GM21717 (cell line): ENCODE results near the gene EME2.

Source experiments
- ATAC-seq: cut with Tn5 transposase; IDR thresholded peaks from one replicate; pipeline ENCODE4 v1.9.1; 2021; ENCODE audit warnings: mild to moderate bottlenecking, moderate library complexity; ENCODE audit not compliant: unreplicated experiment

EME2 gene

DNA sequence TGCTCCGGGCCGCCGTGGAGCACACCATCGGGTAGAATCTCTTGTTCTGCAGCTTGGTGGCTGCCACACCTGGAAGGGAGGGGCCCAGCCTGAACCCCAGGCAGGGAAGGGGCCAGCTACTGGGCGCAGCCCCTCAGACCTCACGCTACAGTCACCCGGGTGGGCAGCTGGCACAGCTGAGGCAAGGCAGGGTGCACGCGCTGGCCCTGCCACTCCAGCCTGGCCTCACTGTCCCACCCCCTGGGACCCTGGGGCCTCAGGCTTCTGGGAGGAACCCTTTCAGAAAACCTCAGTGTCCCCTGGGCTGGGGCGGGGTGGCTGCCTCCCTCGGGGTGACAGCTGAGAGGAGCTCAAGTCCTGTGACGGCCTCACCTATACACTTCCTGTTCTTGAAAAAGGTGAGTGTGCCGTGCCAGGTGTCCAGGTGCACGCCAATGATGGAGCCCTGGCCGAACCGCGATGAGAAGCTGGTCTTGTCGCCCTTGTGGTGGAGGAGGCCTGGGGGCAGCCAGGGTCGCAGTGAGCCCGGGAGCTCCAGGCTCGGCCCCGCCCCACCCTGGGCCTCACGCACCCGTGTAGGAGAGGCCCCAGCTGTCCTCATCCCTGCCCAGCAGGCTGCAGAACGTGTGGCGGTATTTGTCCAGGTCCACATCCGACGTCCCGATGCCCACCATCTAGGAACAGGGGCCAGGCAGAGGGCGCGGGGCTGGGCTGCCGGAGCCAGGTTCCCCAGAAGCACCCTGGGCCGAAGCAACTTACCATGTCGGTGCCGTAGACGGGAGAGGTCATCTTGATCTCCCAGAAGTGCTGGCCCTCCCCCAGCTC is 5.0 kb downstream of the EME2 start:
- no peak for ATAC-seq

DNA sequence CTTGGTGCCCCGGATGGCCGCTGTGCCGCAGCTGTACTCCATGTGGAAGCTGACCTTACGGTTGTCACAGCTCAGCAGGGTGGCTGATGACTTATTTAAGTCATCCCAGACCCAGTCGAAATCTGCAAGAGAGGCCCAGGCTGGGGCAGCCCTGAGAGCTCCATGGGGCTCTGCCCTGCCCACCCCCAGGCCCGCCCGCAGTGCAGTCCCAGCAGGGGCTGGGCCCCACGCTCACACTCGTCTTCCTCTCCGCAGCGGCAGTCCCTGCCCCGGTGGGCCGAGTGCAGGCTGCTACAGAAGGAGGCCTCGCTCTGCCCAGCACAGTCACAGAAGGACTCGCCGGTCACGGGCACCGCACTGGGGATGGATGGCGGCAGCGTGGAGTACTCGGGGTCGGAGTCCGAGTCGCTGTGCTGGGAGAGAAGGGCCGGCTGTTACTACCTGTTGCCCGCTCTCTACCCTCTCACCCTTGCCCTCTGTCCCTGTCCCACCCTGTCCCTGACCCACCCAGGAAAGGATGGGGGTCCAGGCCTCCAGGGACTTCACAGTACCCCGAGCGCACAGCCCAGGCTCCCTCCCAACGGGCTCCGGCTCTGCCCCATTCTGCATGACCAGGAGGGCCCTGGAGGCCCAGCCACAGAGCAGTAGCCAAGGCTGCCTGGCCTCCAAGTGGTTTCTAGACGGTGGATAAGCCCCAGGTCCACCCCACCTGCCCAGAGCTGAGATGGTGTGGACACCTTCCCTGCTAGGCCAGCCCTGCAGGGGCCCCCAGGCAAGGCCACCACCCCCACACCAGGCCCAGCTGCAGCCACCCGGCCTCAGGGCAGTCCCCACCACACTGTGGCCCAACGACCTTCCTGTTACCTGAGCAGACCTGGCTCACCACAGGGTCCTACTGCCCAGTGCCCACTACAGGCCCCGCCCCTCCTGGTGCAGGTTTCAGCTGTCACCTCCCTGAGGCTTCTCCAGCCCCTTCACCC is 5.9 kb downstream of the EME2 start:
- ATAC-seq = no peak

DNA sequence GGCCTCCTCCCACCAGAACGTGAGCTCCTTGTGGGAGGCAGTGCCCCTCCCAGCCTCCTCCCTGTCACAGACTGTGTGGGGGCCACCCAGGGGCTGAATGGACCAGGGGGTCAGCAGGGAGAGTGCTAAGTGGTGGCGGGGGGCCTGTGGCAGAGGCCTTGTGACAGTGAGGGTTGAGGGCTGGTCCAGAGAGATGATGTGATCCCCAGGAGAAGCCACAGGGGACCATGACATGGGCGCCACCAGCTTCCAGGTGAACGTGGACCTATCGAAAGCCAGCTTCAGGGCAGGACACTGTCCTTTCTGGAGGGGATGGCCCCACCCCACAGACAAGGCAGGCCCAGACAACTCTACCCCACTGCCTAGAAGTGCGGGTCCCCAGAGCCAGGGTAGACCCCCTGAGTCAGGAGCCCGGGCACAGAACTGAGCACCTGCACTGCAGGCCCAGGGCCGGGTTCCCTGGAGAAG is 6.7 kb downstream of the EME2 start:
- ATAC-seq = no peak

DNA sequence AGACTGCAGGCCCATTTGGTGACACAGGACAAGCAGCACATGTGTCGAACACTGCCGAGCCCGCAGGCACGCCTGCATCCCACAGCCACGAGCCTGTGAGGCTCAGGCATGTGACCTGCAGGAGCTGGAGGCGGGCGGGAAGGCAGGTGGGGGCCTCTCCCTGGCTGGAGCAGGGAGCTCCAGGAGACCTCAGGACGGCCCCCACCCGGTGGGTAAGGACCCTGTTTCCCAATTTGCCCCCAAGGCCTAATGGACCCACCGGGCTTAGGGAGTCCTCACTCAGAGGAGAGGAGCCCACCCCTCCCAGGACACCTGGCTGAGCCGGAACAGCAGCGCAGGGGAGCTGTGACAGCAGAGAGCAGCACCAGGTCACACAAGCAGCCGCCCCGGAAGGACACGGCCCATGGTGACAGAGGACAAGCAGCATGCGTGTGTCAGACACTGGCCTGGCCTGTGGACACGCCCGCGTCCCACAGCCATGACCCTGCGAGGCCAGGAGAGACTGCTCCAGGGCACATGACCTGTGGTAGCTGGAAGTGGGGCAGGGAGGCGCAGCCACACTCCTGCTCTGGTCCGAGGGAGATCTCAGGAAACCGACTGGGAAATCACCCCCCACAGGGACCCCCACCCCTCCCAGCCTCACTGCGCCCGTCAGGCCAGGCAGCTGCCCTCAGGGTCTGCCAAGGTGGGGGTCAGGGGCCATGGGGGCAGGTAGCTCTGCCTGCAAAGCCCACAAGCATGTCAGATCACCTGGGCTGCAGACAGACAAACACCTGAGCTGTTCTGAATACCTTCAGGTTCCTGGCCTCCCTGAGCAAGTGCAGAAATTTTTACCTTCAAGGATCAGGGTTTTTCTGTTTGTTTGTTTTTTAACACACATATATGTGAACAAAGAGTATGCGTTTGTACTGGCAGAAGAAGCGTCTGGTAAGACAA is 7.4 kb downstream of the EME2 start:
- ATAC-seq = no peak

DNA sequence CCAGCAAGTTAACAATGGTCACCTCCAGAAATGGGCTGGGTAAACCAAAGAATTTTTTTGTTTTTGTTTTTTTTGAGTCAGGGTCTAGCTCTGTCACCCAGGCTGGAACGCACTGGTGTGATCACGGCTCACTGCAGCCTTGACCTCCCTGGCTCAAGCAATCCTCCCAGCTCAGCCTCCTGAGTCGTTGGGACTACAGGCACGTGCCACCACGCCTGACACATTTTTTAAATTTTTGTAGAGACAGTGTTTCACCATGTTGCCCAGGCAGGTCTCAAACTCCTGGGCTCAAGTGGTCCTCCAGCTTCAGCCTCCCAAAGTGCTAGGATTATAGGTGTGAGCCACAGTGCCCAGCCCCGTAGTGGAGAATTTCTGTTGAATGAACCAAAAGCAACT is 8.1 kb downstream of the EME2 start:
- ATAC-seq = no peak

DNA sequence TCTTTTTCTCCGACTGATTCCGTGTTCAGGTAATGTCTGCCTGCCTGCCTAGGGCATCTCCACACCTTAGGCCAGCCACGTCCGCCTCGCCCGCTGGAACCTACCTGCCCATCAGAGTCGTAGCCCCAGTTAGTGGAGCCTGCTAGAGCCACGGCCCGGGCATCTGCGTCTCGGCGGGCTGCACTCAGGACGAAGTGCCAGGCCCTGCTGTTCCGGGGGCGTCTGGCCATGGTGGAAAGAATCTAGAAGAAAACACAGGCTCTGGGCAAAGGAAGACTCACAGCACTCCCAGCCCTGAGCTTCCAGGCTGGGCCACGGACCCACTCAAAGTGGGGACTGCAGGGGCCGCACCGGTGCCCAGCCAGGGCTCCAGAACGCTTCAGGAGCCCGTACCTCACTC is 8.6 kb downstream of the EME2 start:
- no peak for ATAC-seq

DNA sequence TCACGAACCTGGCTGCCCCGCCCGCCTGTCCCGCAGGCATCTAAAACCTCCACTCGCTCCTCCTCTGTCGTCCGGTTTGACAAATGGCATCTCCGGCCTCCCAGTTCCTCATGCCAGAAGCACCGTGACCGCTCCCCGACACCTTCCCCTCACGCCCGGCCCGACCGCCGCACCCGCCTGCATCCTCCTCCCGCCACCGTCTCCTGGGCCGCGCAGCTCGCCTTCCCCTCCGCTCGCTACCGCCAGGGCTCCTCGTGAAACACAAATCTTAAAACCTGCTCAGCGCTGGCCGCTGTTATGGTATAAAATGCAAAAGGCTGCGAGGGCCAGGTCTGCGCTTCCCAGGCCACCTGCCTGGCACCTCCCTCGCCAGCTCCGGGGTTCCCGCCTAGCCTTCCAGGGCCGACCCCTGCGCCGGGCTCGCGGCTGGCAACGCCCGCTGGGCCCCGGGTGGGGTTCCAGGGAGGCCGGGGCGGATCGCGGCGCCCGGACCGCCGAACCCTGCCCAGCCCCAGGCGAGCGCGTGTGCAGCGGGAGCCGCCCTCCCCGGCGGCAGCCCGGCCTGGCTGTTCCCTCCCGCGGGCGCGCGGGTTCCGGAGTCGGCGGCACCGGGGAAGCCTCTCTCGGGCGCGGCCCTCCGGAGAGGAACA is 9.3 kb downstream of the EME2 start:
- ATAC-seq = no peak

DNA sequence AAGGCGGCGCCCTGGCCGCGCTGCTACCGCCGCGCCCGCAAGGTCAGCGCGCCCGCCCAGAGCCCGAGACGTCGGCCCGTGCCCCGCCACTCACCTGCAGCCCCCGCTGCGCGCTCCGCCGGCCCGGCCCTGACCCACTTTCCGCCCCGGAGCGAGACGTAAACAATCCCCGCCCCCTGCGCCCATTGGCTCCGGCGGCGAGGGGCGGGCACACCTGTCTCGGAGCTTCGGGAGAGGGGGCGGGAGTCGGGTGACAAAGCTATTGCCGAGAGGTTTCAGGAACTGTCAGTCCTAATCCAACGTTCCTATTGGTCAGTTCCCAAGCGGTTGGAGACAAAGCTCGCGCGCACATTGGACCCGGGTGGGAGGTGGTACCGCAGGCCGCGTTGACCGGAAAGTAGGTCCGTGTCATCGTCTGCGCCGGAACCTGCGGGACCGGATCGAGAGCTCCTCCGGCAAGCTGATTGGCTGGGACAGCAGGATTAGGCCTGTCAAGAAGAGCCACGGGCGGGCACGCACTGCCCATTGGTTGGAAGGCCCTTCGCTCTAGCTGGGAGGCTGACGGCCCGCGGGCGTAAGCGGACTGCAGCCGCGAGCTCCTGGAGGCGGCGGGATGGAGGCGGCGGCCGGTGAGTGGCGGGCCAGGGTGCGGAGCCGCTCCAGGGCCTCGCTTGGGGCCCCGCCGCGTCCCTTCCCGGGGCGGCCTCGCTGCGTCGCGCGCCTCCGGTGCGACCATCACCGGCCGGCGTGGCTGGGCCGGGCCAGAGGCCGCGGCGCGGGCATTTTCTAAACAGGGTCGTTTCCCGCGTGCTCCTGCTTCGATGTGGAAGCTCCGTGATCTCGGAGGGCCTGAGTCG is 10.0 kb downstream of the EME2 start, which contains the start of the genes NUBP2 and SPSB3:
NUBP2 (plus strand) TSS at position 553 of the 857 bp plus-strand sequence; CDS start at position 614, 61 bp downstream.
SPSB3 (minus strand) TSS at position 164 of the 857 bp plus-strand sequence. CDS start 1,088 bp downstream, outside the sequence.
- peak; percentile 72 for ATAC-seq

DNA sequence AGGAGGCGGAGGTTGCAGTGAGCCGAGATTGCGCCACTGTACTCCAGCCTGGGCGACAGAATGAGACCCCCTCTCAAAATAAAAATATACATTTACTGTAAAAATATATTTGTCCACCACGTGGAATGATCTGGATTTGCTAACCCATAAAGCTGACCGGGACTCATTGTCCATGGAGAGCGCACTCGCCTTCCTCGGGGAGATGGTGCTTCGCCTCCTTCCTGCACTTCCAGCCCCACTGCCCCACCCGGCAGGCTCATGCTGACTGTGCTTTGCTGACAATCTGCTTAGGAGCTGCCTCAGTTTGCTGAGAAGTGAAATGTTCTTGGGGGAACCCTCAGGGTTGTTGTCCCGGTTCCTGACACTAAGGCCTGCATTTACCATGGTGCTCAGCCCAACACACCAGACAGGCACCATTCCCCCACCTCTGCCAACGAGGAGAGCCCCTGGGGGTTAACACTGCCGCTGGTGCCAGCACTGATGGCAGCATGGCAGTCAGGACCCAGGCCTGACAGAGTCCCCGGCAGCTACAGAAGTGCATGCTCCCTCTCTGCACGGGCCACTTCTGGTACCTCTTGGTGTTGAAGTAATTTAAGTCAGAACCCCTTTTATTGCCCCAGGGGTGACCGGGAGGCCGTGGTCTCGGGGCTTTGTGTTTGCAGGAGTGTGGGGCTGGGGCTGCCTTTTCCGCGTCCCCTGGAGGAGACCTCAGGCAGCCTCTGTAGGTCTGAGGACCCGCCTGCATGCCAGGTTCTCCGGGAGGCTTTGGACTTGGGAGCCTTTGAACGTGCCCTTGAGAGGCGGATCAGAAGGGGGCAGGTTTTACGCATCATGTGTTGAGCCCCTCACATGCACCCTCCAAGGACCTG is 12.6 kb downstream of the EME2 start:
- no peak for ATAC-seq

DNA sequence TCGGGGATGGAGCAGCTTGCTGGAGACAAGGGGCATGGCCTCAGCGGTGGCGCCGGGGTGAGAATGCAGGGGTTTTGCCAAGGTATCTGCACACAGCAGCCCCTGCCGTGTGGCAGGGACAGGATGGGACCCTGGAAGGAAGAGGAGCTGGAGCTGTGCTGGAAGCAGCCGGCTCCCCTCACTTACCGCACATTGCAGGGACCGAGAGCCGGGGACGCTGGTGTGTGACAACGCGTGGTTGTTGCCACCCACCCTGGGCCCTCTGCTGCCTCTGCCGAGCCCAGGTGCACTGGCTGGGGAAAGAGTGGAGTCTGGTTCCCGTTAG is 13.2 kb downstream of the EME2 start:
- ATAC-seq = no peak

DNA sequence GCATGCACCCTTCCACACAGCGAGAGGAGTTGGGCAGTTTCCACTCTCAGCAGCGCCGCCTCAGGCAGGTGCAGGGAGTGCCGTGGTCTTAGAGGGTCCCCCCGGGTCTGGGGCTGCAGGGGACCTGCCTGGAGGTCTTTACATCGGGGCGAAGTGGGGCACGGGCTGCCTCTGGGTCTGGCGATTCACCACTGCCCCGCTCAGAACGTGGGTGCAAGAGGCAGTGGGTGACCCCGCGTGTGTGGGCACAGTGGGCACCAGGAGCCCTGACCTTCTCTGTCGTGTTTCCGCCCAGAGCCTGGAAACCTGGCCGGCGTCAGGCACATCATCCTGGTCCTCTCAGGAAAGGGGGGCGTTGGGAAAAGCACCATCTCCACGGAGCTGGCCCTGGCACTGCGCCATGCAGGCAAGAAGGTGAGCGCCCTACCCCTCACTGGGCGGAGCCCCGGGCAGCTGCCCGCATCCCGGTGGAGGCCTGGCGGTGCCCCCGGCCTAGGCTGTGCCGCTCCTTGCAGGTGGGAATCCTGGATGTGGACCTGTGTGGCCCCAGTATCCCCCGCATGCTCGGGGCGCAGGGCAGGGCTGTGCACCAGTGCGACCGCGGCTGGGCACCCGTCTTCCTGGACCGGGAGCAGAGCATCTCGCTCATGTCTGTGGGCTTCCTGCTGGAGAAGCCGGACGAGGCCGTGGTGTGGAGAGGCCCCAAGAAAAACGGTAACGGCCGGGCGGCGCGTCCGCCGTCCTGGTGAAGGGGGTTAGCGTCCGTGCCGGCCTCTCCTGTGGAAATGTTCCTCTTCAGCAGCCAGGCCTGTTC is 13.8 kb downstream of the EME2 start:
- no peak for ATAC-seq

DNA sequence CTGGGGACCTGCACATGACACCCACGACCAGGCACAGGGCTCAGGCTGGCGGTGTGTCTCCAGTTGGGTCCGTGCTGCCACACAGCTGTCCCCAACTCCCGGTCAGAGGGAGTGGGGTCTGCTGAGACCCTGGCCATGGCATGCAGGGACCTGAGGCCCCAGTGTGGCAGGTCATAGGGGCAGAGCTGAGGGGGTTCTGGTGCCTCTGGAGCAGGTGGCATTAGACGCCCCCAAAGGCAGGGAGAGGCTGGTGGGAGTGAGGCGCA is 14.4 kb downstream of the EME2 start:
- ATAC-seq = no peak

DNA sequence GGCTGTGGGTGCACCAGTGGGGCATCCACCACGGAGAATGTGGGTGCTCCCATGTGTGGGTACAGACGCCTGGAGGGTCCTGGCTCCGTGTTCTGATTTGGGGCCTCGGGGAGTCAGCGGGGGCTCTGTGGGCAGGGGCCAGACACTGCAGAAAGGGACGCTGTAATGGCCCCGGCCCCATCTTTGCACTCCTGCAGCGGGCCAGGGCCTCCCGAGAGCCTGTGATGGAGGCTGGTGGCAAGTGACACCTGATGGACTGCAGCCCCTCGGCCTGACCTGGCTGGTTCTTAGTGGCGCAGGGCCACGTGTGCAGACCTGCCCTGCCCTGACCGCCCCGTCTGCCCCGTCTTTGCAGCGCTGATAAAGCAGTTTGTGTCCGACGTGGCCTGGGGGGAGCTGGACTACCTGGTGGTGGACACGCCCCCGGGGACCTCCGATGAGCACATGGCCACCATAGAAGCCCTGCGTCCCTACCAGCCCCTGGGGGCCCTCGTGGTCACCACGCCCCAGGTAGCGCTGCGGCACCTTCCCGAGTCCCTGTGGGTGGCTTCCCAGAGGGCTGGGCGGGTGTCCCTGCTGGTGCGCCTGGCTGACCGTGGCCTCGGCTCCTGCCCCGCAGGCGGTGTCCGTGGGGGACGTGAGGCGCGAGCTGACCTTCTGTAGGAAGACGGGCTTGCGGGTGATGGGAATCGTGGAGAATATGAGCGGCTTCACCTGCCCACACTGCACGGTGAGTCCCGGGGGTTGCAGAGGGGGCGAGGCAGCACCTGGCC is 14.9 kb downstream of the EME2 start:
- ATAC-seq = no peak

DNA sequence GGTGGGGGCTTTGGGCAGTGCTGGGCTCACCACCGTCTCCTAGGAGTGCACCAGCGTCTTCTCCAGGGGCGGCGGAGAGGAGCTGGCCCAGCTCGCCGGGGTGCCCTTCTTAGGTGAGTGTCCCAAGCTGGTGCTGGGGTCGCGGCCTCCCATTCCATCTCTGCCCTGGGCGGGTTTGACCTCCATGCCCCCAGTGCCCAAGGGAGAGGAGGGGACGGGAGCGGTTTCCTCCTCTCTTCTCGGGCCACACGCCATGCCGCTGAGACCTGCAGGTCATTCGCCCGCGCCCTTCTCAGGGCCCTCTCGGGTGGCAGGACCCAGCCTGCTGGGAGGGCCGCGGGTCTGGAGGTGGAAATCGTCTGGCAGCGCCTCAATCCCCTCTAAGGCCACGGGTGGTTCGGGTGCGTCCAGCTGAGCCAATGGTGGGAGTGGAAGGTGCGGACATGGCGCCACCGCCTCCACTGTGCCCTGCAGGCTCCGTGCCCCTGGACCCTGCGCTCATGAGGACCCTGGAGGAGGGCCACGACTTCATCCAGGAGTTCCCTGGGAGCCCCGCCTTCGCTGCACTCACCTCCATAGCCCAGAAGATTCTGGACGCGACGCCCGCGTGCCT is 15.6 kb downstream of the EME2 start:
- no peak for ATAC-seq

DNA sequence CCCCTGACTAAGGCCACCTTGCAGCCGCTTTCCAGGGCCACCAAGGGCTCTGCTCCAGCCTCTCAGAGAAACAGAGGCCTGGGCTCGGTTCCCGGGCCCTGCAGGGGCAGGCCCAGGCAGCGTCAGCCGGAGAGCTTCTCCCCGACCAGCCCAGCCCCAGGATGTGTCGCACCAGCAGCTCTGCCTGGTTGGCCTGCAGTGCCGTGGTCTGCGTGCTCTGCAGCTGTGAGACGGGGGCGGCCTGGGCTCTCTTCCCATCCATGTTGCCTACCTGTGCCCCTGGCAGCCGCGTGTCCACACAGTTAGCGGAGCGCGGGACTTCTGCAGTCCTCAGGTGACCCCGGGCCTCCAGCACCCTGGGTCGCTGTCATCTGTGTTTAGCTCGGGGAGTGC is 16.1 kb downstream of the EME2 start:
- no peak for ATAC-seq

DNA sequence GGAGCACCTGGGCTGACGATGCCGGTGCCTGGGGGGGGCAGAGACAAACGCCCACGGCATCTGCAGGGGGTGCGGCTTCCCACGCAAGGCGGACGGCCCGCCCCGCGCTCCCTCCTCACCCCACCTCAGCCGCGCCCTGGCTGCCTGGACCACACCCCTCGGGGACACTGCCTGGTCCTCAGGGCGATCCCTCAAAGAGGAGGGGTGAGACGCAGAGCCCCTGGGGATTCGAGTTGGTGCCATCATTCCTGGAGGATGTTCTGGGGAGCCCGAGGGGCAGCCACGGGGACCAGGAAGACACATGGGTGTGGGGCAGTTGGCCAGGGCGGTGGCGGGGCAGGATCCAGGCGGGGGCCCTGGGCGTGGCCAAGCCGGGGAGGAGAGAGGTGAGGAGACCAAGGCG is 17.0 kb downstream of the EME2 start:
- no peak for ATAC-seq

DNA sequence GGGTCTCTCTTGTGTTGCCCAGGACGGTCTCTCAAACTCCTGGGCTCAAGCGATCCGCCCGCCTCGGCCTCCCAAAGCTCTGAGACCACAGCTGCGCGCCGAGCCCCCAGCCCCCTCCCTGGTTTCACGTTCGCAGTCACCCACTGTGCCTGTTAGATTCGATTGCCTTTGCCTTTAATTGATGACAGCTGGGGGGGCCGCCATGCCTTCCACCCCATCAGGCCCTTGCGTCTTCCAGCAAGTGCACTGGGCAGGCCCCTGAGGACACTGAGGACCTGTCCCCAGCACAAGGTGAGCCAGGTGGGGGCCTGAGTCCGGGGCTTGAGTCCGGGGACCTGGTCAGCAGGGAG is 17.6 kb downstream of the EME2 start:
- no peak for ATAC-seq
